ACC112 (cell line): ENCODE results near the gene SUMO1.
A peak's percentile ranks its signal among the peaks of the same experiment; 100 is the strongest.
"Not testable (repeated sequence)": the region's sequence is repeated elsewhere in the genome, so short reads cannot be mapped to it uniquely, and the experiment has no call there.

Source experiments
- H2AFZ ChIP-seq: fragments of 200-600 bp; sonication (generic); one replicate; pipeline ENCODE4 v1.6.0; 2017; ENCODE audit warnings: antibody characterized with exemption, low read length; ENCODE audit not compliant: unreplicated experiment
- H3K27ac ChIP-seq: fragments of 200-600 bp; sonication (generic); 2 replicates; pipeline ENCODE4 v1.5.1; 2014; ENCODE audit warnings: low read depth, mild to moderate bottlenecking, antibody characterized with exemption, low read length, moderate library complexity
- H3K27me3 ChIP-seq: fragments of 200-600 bp; sonication (generic); 2 replicates; pipeline ENCODE4 v1.6.1; 2014; ENCODE audit warnings: mild to moderate bottlenecking, antibody characterized with exemption, low read length, moderate library complexity, mixed read lengths; ENCODE audit not compliant: insufficient read depth
- H3K36me3 ChIP-seq: fragments of 200-600 bp; sonication (generic); 2 replicates; pipeline ENCODE4 v1.6.1; 2016; ENCODE audit warnings: mild to moderate bottlenecking, antibody characterized with exemption, low read length, moderate library complexity, mixed read lengths; ENCODE audit not compliant: insufficient read depth
- H3K4me1 ChIP-seq: fragments of 200-600 bp; sonication (generic); one replicate; pipeline ENCODE4 v1.6.1; 2016; ENCODE audit warnings: low read length, mixed read lengths; ENCODE audit not compliant: insufficient read depth, unreplicated experiment, control insufficient read depth
- H3K4me3 ChIP-seq: fragments of 200-600 bp; sonication (generic); 2 replicates; pipeline ENCODE4 v1.5.1; 2014; ENCODE audit warnings: mild to moderate bottlenecking, low read depth, low read length
- H3K79me2 ChIP-seq: fragments of 200-600 bp; sonication (generic); one replicate; pipeline ENCODE4 v1.6.0; 2016; ENCODE audit warnings: low read length; ENCODE audit not compliant: control insufficient read depth, unreplicated experiment, insufficient read depth

Gene SUMO1

DNA sequence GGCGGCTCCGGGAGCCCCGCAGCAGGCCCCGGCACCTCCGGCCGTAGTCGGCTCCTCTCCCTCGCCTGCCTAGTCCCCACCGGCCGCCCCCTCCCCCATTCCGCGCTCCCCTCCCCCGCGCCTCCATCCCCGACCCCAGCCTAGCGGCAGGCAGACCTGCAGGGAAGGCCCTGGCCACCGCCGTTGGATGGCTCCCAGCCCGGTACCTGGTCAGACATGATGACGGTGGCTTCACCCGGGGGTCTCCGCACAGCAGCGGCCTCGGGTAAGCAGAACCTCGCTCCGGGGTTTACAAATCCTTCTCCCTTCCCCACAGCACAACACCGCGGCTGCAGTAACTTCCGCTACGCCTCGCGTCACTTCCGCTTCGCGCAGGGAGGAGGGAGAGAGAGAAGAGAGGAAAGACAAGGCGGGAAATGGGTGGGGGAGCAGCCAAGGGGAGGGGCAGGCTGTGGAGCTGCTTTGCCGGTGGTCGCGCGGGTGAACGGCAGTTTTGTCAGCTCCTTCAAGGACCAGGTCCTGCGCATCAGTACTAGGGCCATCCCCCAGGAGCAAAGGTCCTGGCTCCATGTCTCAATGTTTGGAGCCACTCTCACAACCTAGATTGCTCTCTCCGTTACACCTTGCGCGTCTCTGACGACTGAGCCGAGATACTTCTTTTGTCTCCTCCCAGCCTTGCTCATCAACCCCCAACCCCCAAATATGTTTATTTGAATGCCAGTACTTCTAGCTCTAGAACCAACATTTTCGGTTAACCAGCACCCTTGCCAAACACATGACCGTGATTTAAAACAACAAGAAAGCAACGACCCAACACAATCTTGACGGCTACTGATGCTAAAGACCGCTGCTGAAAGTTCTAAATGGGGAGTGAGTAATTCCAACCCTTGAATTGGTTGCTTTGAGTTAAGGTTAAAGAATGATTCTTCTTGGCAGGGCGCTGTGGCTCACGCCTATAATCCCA lies at the start of gene SUMO1:
Gene SUMO1 (minus strand): TSS at position 364 of the 964 bp plus-strand sequence. CDS start 146 bp downstream, at position 218.
- Histone ChIP-seq H3K27me3 (no peaks in the 10 kb centered on the region), H3K36me3 (no peaks in the 10 kb centered on the region), H3K27ac (peak within 1 kb of the TSS; percentile 61), H3K4me3 (peak within 1 kb of the TSS; percentile 95), H2AFZ (peak within 1 kb of the TSS; percentile 53), H3K4me1 (peaks cover 14% of the 10 kb centered on the region), H3K79me2 (peaks cover 44% of the 10 kb centered on the region)

DNA sequence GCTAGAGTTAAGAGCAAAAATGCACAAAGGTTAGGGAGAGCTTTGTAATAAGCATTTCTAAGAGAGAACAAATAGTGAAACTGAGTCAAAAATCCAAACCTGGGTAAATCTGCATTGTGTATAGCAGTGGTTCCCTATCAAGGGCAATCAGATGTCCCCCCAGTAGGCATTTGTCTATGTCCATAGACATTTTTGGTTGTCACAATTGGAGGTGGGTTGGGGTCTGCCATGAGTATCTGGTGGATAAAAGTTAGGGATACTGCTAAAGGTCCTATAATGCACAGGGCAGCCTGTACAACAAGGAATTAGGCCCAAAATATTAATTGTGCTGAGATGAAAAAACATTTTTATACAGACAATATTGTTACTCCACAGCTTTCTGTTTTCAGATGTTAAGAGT lies 48.2 kb upstream of the SUMO1 start:
- peaks cover 46% of the 10 kb centered on the region for H3K79me2 ChIP-seq
- H3K4me1 ChIP-seq, result peaks cover 2% of the 10 kb centered on the region
- peaks cover 70% of the 10 kb centered on the region for H3K36me3 ChIP-seq
- no peak overlapping the region for H3K27ac ChIP-seq
- H3K27me3 ChIP-seq, result no peaks in the 10 kb centered on the region
- no peak overlapping the region for H2AFZ ChIP-seq
- H3K4me3 ChIP-seq, result no peak overlapping the region

DNA sequence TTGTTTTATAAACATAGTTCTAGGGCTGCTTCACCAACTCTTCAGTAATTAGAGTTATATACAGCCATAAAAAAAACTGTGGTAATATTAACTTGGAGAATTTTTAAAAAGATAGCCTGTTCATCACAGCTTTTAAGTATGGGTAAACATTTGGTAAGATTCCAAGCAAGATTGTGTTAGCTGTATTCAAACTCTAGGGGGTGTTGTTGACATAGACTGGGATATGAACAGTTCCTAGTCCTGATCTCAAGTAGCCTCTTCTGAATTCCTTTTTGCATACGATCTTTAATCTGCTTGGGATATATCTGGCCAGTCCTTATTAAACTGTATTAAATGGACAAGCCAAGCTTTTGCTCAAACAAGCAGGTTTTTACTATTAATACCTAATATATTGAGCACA lies 40.5 kb upstream of the SUMO1 start:
- Histone ChIP-seq H3K27ac (peak overlapping the region; percentile 92), H3K36me3 (peaks cover 46% of the 10 kb centered on the region), H3K27me3 (no peaks in the 10 kb centered on the region), H3K4me1 (peaks cover 46% of the 10 kb centered on the region), H3K79me2 (peaks cover 88% of the 10 kb centered on the region), H2AFZ (no peak overlapping the region), H3K4me3 (peak overlapping the region; percentile 12; the same call in 1 of the 2 replicates)

DNA sequence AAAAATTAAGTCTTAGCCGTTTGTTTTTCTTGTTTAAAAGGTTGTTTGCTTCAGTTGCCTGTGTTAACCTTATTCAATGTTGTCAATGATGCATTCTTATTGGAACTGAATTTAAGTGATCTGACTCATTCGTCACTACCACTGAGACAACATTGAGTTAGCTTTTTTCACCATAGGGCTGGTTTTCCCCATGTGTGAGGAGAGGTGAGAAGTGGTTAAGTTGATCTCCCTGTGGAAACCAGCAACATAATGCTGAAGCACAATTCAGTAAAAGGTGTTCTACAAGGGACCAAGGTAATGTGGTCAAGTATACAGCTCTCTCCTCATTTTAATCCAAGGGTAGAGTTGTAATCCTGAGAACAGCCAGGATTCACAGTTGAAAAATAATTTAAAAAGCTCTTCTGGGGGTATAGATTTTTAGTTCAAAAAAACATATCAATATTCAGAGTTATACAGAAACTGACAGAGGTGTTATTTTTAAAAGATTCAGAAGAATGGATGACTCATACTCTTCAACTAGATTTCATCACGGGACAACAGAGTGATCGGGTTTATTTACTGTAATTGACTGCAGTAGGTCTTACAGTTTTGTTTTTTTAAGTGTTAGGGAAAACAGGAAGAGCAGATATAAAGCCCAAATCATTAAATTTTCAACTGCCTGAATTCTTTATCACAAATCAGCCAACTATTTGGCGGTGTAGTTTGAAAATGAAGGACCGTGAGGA lies 39.8 kb upstream of the SUMO1 start:
- Histone ChIP-seq H2AFZ (no peak overlapping the region), H3K36me3 (peaks cover 41% of the 10 kb centered on the region), H3K27me3 (no peaks in the 10 kb centered on the region), H3K4me1 (peaks cover 47% of the 10 kb centered on the region), H3K79me2 (peaks cover 91% of the 10 kb centered on the region), H3K4me3 (peak overlapping the region; percentile 12; the same call in 1 of the 2 replicates), H3K27ac (peak overlapping the region; percentile 92)

DNA sequence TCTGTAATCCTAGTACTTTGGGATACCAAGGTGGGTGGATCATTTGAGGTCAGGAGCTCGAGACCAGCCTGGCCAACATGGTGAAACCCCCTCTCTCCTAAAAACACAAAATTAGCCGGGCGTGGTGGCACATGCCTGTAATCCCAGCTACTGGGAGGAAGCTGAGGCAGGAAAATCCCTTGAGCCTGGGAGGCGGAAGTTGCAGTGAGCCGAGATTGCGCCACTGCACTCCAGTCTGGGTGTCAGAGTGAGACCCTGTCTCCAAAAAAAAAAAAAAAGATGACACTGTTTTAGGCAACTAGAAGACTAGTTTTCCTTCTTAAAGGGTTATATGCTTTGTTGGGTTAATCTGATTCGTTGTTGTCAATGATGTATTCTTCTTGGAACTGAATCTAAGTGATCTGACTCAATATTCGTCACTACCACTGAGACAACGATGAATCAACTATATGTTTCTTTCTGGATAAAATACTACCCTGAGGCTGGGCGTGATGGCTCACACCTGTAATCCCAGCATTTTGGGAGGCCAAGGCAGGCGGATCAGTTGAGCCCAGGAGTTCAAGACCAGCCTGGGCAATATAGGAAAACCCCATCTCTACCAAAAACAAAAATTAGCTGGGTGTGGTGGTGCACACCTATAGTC lies 37.8 kb upstream of the SUMO1 start:
- Histone ChIP-seq H3K79me2 (peaks cover 95% of the 10 kb centered on the region), H3K27ac (peak overlapping the region; percentile 86), H3K4me1 (peaks cover 54% of the 10 kb centered on the region), H3K36me3 (peaks cover 24% of the 10 kb centered on the region)
- H3K27me3 ChIP-seq, H3K4me3 ChIP-seq, H2AFZ ChIP-seq: not testable (repeated sequence)

DNA sequence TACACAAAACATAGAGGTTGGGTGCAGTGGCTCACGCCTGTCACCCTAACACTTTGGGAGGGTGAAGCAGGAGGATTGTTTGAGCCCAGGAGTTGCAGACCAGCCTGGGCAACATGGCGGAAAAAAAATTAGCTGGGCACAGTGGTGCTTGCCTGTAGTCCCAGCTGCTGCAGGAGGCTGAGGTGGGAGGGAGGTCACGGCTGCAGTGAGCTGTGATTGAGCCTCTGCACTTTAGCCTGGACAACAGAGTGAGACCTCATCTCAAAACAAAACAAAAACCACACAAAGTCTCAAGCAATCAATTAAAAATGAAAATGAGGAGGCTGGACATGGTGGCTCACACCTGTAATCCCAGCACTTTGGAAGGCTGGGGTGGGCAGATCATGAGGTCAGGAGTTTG lies 32.1 kb upstream of the SUMO1 start:
- no peak overlapping the region for H2AFZ ChIP-seq
- peaks cover 28% of the 10 kb centered on the region for H3K4me1 ChIP-seq
- H3K4me3 ChIP-seq, result no peak overlapping the region
- H3K27me3 ChIP-seq, result no peaks in the 10 kb centered on the region
- no peaks in the 10 kb centered on the region for H3K36me3 ChIP-seq
- H3K27ac ChIP-seq, result no peak overlapping the region
- peaks cover 94% of the 10 kb centered on the region for H3K79me2 ChIP-seq

DNA sequence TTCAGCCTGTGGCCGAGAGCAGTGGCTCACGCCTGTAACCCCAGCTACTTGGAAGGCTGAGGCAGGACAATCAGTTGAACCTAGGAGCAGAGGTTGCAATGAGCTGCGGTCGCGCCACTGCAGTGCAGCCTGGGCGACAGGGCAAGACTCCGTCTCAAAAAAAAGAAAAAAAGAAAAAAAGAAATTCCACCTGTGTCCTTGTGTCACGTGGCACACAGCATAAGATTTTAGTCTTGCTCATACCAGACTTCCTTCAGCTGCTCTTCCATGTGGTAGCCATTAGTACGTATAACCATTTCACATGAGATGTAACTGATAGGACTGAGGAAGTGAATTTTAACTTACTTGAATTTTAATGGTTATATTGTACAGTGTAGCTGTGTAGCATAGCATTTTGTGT lies 31.2 kb upstream of the SUMO1 start:
- H3K27me3 ChIP-seq, result no peaks in the 10 kb centered on the region
- peaks cover 25% of the 10 kb centered on the region for H3K4me1 ChIP-seq
- H3K79me2 ChIP-seq, result peaks cover 85% of the 10 kb centered on the region
- no peak overlapping the region for H2AFZ ChIP-seq
- H3K4me3 ChIP-seq, result peak overlapping the region; percentile 24
- H3K27ac ChIP-seq, result no peak overlapping the region
- no peaks in the 10 kb centered on the region for H3K36me3 ChIP-seq

DNA sequence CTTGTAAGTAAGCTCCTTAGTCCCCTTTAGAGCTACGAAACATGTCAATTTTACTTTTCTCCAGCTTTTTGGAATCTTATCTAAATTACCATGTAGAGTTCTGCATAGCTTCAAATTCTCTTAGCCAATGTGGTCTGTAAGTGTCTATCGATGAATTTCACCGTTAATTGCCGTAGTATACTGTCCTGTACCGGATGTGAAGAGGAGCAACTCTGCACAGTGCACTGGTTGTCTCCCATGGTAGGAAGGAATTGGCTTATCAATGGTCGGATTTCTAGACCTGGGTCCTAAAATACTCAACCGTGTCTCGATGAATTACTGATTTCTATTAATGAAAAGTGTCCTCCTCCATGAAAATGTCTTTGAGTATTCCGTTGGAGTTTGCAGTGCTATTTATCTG lies 29.1 kb upstream of the SUMO1 start:
- Histone ChIP-seq H3K79me2 (peaks cover 67% of the 10 kb centered on the region), H3K27ac (no peak overlapping the region), H3K4me3 (peak overlapping the region; percentile 97), H2AFZ (no peak overlapping the region), H3K4me1 (peaks cover 22% of the 10 kb centered on the region), H3K27me3 (no peaks in the 10 kb centered on the region), H3K36me3 (no peaks in the 10 kb centered on the region)

DNA sequence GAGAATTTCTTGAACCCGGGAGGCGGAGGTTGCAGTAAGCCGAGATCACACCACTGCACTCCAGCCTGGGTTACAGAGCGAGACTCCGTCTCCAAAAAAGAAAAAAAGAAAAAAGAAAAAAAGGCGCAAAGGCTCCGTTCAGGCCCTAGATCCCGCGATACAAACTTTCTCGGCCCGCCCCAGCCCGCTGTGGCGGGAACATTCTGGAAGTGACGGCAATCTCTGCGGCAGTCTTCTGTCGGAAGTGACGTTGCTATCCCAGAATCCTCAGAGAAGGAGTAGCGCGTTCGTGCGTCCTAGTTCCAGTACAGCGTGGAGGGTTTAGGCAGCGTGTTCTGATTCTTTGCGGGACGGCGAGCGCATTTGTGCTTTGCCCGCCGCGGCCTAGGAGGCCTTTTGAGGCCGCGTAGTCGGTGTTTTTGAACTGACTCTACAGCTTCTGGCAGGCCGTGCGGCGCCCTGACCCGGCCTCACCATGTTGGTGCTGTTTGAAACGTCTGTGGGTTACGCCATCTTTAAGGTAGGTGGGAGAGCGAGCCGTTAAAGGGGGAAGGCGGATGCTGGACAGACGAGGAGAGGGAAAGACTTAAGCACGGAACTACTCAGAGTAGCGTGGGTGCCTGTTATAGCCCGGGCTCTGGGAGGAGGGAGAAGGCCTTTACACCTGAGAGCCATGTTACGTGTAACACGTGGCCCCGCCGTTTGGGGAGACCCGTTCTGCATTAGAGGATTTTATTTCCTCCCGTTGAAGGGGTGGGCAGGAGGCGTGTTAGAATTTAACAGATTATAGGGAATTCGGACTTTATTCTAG lies 27.3 kb upstream of the SUMO1 start, which contains the start of gene NOP58:
Gene NOP58 (plus strand): TSS at position 297 of the 811 bp plus-strand sequence. CDS start 179 bp downstream, at position 476.
- Histone ChIP-seq H3K4me1 (peaks cover 20% of the 10 kb centered on the region), H3K4me3 (peak within 1 kb of the TSS; percentile 97), H3K27me3 (no peaks in the 10 kb centered on the region), H3K27ac (peak within 1 kb of the TSS; percentile 94), H3K36me3 (no peaks in the 10 kb centered on the region), H3K79me2 (peaks cover 50% of the 10 kb centered on the region), H2AFZ (no peak within 1 kb of the TSS)

DNA sequence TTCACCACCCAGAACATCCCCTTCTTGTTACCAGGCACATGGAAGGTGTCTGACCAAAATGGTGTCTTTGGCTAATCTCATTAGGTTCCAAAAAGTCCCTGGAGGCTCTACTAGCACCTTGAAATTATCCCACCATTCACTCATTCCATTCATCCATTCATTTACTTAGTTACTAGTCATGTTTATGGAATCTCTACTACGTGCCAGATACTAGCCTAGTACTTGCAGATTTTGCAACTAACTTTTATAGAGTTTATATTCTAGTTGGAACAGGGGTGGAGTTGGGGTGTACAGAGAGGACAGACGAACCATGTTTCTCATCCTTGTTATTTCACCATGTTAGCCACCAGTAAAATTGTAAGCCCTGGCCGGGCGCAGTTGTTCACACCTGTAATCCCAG lies 23.1 kb upstream of the SUMO1 start:
- H3K4me1 ChIP-seq, result peaks cover 7% of the 10 kb centered on the region
- no peaks in the 10 kb centered on the region for H3K36me3 ChIP-seq
- no peak overlapping the region for H2AFZ ChIP-seq
- H3K4me3 ChIP-seq, result no peak overlapping the region
- no peaks in the 10 kb centered on the region for H3K27me3 ChIP-seq
- peaks cover 10% of the 10 kb centered on the region for H3K79me2 ChIP-seq
- no peak overlapping the region for H3K27ac ChIP-seq
